Fibroblast of lung (primary cell): Measurements from ENCODE around the gene DHFR. TPM values are rescaled to one million over a fixed set of nuclear protein-coding genes. Genes with fewer than 3 reads are reported as not detected.
A peak's percentile ranks its signal among the peaks of the same experiment; 100 is the strongest.

Experiments used
- DNase-seq, 2 donors: peaks; one replicate each; pipeline versions ENCODE4 v3.0.0 to v3.0.0-alpha.2; 2010; ENCODE audit warnings: low read depth in 2 of 2
- H2AFZ ChIP-seq: 2 replicates; pipeline ENCODE4 v1.5.1; 2012; ENCODE audit warnings: low read length, control low read depth, inconsistent platforms
- H3K27ac ChIP-seq: 2 replicates; pipeline ENCODE4 v1.5.1; 2011; ENCODE audit warnings: low read length, control low read depth; ENCODE audit not compliant: insufficient read depth
- H3K27me3 ChIP-seq: 2 replicates; pipeline ENCODE4 v1.5.1; 2011; ENCODE audit warnings: mild to moderate bottlenecking, low read length; ENCODE audit not compliant: control insufficient read depth, insufficient read depth
- H3K36me3 ChIP-seq: 2 replicates; pipeline ENCODE4 v1.5.1; 2011; ENCODE audit warnings: low read length; ENCODE audit not compliant: control insufficient read depth, insufficient read depth
- H3K4me1 ChIP-seq: 2 replicates; pipeline ENCODE4 v1.5.1; 2011; ENCODE audit warnings: low read length; ENCODE audit not compliant: control insufficient read depth, insufficient read depth; ENCODE audit errors: extremely low read depth
- H3K4me2 ChIP-seq: 2 replicates; pipeline ENCODE4 v1.5.1; 2011; ENCODE audit warnings: low read length, control low read depth; ENCODE audit not compliant: insufficient read depth; ENCODE audit errors: extremely low read depth
- H3K4me3 ChIP-seq, 4 experiments: fragments of 200-600 bp in 1 of 4; sonication (generic) in 1 of 4; replicated peaks in 1 of 4; 2 replicates each; pipeline ENCODE4 v1.5.1; 2011 to 2016; ENCODE audit warnings: low read length in 4 of 4, low read depth in 3 of 4, mild to moderate bottlenecking in 3 of 4, control low read depth in 2 of 4, inconsistent platforms in 1 of 4, mixed read lengths in 1 of 4; ENCODE audit not compliant: insufficient read depth in 1 of 4; ENCODE audit errors: control extremely low read depth in 1 of 4
- H3K79me2 ChIP-seq: 2 replicates; pipeline ENCODE4 v1.5.1; 2012; ENCODE audit warnings: mild to moderate bottlenecking, low read length, inconsistent platforms; ENCODE audit not compliant: control insufficient read depth, insufficient read depth
- H3K9ac ChIP-seq: 2 replicates; pipeline ENCODE4 v1.5.1; 2011; ENCODE audit warnings: mild to moderate bottlenecking, low read length, control low read depth; ENCODE audit not compliant: insufficient read depth
- H3K9me3 ChIP-seq: 2 replicates; pipeline ENCODE4 v1.5.1; 2012; ENCODE audit warnings: low read depth, low read length; ENCODE audit not compliant: control insufficient read depth, insufficient read depth
- H4K20me1 ChIP-seq: 2 replicates; pipeline ENCODE4 v1.5.1; 2011; ENCODE audit warnings: low read length; ENCODE audit not compliant: control insufficient read depth, insufficient read depth; ENCODE audit errors: extremely low read depth
- EZH2 ChIP-seq: IDR thresholded peaks from 2 replicates; pipeline ENCODE4 v1.5.1; 2012; ENCODE audit warnings: low read length, control low read depth, mild to moderate bottlenecking; ENCODE audit errors: missing control alignments
- polyA plus RNA-seq, 2 donors: library from polyadenylated mRNA; depleted of rRNA in 1 of 2; stranded (reverse) in 1 of 2; unstranded in 1 of 2; fragments of >200 nt; gene quantifications; 2 replicates each; pipeline ENCODE4 v1.2.1, GENCODE V29; 2011 to 2012; ENCODE audit warnings: missing spikeins in 1 of 2
- total RNA-seq: library from RNA; depleted of rRNA; stranded (reverse); fragments of >200 nt; gene quantifications from 2 replicates; pipeline ENCODE4 v1.2.1, GENCODE V29; 2014
- TF ChIP-seq, protein P1 (sequence below), 2 donors: IDR thresholded peaks in 1 of 2; conservative IDR thresholded peaks in 1 of 2; 1 replicate in 1 of 2; 2 replicates in 1 of 2; pipeline ENCODE4 v1.5.1; 2011 to 2012; ENCODE audit warnings: low read length in 2 of 2, control low read depth in 1 of 2, inconsistent platforms in 1 of 2, low read depth in 1 of 2, mild to moderate bottlenecking in 1 of 2

DHFR gene
- total and polyA plus RNA-seq, 2 donors (not counting 1 experiment from before 2014, with no cell fraction given): 9.7 to 22.2 TPM

DNA sequence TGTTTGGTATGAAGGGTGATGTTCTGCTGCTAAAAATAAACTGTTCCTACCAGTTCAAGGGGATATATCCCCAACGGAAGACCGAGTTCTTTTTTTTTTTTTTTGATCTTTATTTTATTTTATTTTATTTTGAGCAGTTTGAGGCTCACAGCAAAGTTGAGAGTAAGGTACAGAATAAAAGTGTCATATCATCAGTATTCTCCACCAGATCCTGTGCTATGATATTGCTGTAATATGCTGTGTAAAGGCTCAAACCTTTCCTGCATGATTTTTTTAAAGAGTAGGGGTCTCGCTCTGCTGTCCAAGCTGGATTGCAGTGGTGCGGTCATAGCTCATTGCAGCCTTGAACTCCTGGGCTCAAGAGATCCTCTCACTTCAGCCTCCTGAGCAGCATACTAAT is 34.8 kb upstream of the DHFR start:
- H3K27me3 ChIP-seq: no peaks in the 10 kb centered on the region
- H3K9ac ChIP-seq: no peak overlapping the region
- no peaks in the 10 kb centered on the region for H3K36me3 ChIP-seq
- no peaks in the 10 kb centered on the region for H3K9me3 ChIP-seq
- H2AFZ ChIP-seq: no peak overlapping the region
- no peak for DNase-seq
- no peak overlapping the region for H3K4me3 ChIP-seq
- no peak overlapping the region for H3K4me2 ChIP-seq
- H3K4me1 ChIP-seq: no peaks in the 10 kb centered on the region
- H3K79me2 ChIP-seq: no peaks in the 10 kb centered on the region
- TF ChIP-seq, protein P1, sequence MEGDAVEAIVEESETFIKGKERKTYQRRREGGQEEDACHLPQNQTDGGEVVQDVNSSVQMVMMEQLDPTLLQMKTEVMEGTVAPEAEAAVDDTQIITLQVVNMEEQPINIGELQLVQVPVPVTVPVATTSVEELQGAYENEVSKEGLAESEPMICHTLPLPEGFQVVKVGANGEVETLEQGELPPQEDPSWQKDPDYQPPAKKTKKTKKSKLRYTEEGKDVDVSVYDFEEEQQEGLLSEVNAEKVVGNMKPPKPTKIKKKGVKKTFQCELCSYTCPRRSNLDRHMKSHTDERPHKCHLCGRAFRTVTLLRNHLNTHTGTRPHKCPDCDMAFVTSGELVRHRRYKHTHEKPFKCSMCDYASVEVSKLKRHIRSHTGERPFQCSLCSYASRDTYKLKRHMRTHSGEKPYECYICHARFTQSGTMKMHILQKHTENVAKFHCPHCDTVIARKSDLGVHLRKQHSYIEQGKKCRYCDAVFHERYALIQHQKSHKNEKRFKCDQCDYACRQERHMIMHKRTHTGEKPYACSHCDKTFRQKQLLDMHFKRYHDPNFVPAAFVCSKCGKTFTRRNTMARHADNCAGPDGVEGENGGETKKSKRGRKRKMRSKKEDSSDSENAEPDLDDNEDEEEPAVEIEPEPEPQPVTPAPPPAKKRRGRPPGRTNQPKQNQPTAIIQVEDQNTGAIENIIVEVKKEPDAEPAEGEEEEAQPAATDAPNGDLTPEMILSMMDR (conservative IDR thresholded peaks at IDR 0.05 in 1 of 2, IDR thresholded peaks at IDR 0.05 in 1 of 2; ENCODE audit: low read depth in 1 of 2, low read length in 2 of 2): no peak
- TF ChIP-seq EZH2: no peak
- no peak overlapping the region for H3K27ac ChIP-seq
- no peaks in the 10 kb centered on the region for H4K20me1 ChIP-seq

DNA sequence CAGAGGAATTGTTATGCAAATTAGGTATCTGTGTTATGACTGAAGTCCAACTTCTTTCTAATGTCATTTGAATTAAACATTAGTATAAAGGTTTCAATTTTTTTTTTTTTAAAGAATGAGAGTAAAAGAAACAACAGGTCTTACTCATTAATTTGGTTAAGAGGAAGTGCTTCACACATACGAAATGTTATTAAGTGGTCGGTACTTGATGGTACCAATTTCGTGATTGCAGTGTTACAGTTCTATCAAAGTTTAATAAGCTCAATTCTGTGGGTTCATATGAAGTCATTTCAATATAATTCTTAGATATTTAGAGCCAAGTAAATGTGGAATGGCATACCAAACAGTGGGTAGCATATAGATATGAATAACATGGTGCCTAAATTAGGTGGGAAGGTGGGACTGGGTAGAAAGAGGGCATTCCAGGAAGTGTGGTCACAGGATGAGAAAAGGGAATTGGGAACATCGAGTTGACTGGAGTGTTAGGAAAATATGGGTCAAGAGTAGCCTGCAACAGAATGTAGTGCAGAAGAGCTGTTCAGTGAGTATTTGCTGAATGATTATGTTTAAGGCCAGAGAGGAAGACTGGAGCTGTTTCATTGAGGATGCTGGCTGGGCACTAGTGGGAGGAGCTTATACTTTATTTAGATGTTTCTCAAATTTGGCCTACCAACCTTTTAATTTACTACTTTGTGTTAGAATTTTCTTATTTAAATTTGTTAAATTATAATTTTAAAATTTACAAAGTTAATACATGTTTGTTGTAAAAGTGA is 34.1 kb upstream of the DHFR start:
- H3K4me3 ChIP-seq: no peak overlapping the region
- no peaks in the 10 kb centered on the region for H3K9me3 ChIP-seq
- H3K9ac ChIP-seq: no peak overlapping the region
- H3K36me3 ChIP-seq: no peaks in the 10 kb centered on the region
- H3K27me3 ChIP-seq: no peaks in the 10 kb centered on the region
- no peak overlapping the region for H3K4me2 ChIP-seq
- no peaks in the 10 kb centered on the region for H4K20me1 ChIP-seq
- no peak for DNase-seq
- no peak for TF ChIP-seq EZH2
- TF ChIP-seq, protein P1 (conservative IDR thresholded peaks at IDR 0.05 in 1 of 2, IDR thresholded peaks at IDR 0.05 in 1 of 2; ENCODE audit: low read depth in 1 of 2, low read length in 2 of 2): no peak
- no peak overlapping the region for H3K27ac ChIP-seq
- no peaks in the 10 kb centered on the region for H3K4me1 ChIP-seq
- no peaks in the 10 kb centered on the region for H3K79me2 ChIP-seq
- no peak overlapping the region for H2AFZ ChIP-seq

DNA sequence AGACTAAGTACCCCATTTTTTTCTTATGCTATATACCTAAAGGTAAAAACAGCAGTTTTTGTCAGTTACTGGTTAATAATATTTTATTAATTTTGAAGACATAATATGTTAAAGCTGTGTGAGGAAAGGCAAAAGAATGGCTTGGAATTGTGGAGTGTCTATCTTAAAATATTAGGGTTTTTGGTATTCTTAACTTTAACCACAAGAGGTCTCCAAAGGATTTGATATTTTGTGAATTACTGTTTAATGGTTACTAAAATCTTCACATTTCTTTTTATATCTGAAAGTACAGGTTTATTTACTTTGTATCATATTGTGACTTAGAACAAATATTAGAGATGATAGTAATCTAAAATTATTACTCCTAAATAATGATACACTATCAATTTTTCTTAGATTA is 32.0 kb upstream of the DHFR start:
- no peak overlapping the region for H3K4me3 ChIP-seq
- no peak overlapping the region for H3K27ac ChIP-seq
- H3K36me3 ChIP-seq: no peaks in the 10 kb centered on the region
- no peak overlapping the region for H3K4me2 ChIP-seq
- DNase-seq: peak; percentile 13 to 52
- no peak overlapping the region for H3K9ac ChIP-seq
- no peaks in the 10 kb centered on the region for H3K27me3 ChIP-seq
- TF ChIP-seq, protein P1 (conservative IDR thresholded peaks at IDR 0.05 in 1 of 2, IDR thresholded peaks at IDR 0.05 in 1 of 2; ENCODE audit: low read depth in 1 of 2, low read length in 2 of 2): peak in 1 of 2 donors; percentile 26
- TF ChIP-seq EZH2: no peak
- H3K9me3 ChIP-seq: no peaks in the 10 kb centered on the region
- H3K4me1 ChIP-seq: no peaks in the 10 kb centered on the region
- H2AFZ ChIP-seq: no peak overlapping the region
- no peaks in the 10 kb centered on the region for H3K79me2 ChIP-seq
- H4K20me1 ChIP-seq: no peaks in the 10 kb centered on the region
